HG02588 (cell line): ENCODE measurements around the gene APOF.
"Not testable (repeated sequence)": the region's sequence is repeated elsewhere in the genome, so short reads cannot be mapped to it uniquely, and the experiment has no call there.

Experiments used
- ATAC-seq: cut with Tn5 transposase; IDR thresholded peaks from one replicate; pipeline ENCODE4 v1.9.1; 2021; ENCODE audit warnings: mild to moderate bottlenecking, moderate library complexity; ENCODE audit not compliant: unreplicated experiment

APOF gene

DNA sequence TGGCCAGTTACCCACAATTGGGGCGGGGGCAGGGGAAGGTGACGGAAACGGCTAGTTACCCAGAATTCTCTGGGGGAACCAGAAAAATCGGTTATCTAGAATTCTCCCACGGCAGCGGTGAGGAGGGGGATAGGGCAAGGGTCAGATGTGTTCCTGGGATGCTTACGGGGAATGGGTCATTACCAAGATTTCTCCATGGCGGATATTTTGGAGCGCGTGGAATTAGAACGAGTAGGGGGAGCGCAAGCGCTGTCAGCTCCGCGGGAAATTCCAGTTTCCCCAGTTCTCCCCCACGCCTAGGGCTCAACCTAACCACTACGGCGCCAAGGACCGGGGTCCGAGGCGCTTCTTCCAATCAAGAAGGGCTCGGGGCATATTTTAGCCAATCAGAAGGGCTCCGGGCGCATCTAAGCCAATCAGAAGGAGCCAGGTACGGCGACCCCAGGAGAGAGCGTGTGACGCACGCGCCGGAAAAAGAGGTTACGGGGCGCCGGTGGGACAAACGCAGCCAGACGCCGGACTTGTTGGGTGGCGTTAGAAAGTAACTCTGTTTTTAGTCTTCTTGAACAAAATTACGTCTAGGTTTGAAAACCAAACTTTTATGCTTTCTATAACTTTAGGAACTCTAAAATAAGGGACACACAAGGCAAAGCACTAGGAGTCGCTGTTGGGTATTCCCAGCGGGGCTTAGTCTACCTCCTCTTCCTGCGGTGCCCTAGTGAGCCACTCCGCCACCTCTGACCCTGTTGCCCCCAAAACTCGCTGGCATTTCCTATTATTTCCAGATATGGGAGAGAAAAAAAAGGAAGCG lies 28.8 kb downstream of the APOF start, which contains the start of gene PAN2:
Gene PAN2, minus strand, starts transcription at position 322 of the 811 bp plus-strand sequence. CDS start 906 bp downstream, outside the sequence.
- peak; percentile 96 for ATAC-seq

DNA sequence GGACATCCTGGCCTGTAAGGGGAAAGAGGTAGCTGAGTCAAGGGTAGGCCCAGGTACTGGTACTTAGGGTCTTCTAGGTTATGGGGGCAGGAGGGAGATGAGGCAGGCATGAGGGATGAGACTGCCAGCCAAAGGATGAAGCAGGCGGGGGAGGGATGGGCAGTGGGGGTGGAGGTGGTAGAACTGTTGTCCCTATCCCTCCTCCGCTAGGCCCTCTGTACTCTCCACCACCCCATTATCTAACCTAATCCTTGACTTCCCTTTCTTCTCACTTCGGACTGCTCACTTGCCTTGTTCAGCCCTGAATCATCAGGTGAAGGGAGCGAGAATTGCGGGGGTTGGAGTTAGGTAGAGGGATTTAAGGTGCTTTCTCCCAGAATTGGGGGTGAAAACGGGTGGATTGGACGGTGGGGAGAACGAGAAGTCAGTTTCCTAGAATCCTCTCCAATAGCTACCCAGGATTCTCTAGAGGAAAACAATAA lies 29.4 kb downstream of the APOF start:
- no peak for ATAC-seq

DNA sequence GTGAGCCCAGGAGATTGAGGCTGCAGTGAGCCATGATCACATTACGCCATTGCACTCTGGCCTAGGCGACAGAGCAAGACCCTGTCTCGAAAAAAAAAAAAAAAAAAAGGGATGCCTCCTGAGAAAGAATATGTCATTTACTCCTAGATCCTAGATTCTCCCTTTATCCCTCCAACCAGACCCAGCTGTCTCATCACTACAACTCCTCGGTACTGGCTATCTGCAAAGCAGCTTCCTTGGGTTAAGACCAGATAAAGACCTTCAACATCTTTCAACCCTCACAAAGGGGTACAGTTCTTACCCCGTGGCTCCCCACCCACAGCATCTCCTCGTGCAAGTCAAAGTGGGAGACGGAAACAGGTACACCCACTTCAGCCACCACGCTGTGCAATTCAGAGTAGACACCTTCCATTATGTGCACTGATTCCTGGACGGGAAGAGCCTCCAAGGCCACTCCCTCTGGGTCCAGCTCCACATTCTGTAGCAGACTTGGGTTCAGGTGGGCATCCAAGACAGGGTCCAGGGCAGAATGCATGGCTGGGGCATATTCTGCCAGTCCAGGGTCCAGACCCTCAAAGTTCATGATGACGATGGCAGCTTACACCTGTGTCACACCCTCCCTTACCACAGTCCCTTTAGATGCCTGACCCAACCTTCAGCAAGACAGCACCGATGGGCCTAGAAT lies 30.0 kb downstream of the APOF start:
- no peak for ATAC-seq

DNA sequence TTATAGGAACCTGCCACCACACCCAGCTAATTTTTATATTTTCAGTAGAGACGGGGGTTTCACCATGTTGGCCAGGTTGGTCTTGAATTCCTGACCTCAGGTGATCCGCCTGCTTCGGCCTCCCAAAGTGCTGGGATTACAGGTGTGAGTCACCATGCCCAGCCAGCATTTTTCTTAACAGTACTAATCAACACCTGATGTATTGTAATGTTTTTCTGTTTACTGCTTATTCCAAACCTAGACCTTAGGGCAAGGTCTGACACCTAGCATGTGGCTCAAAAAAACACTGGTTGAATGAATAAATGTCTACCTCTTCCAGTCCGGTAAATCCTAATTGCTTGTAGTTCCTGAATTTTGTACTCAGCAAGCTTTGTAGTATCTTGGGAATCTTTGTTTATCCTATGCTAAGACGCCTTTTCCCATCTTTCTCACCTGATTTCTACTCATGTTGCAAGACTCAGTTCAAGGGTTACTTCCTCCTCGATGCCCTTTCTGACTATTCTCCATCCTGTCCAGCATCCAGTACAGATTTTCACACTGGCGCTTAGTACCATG lies 31.6 kb downstream of the APOF start:
- ATAC-seq, result no peak

DNA sequence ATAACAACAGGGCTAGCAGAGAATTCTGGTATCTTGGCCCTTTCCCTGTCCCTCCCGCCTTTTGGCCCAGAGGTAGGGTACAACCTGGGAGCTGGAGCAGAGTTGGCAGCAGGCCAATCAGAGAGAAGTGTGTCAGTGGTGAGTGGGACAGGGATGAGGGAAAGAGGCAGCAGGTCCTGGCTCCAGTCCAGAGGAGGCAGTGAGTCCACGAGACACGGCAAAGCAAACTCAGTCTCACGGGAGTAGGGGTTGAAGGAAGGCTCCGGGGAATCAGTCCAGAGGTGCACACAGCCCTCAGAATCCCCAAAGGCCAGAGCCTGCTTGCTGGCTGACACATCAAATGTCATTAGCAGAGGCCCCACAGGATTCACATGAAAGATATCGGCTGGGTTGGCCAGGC lies 36.1 kb downstream of the APOF start:
- ATAC-seq, result no peak

DNA sequence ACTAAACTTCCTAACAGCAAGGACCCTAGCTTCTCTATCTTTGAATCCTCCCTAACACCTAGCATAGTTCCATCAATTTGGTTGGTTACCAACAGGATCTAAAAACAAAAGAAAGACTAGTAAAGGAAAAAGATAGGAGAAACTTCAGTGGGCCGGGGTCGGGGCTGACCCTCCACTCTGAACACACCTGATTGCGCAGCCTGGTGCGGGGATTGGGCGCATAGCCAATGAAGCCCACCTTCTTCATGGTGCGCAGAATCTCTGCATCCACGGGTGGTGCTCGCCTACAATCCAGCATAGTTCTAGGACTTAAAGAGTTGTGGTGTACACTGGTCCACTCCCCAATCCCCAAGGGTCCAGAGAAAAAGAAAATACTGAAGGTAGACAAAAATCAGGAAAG lies 36.5 kb downstream of the APOF start:
- ATAC-seq, result no peak

DNA sequence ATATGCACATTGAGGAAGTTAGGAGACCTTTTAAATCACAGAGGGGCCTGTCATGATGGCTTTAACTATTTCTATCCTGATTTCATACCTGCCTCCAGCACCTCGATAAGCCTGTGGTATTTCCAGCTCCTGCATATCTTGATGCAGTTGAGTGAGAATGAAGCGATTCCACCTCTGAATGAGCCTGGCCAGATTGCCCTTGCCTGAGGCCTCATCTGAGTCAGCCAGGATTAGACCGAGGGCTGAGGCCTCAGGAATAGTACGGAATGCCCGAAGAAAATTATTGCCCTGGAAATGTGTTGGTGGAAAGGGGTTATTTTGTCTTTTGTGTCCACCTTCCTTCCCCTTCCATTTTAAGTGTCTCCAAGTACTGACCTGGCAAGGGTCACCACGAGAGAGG lies 38.5 kb downstream of the APOF start:
- no peak for ATAC-seq

DNA sequence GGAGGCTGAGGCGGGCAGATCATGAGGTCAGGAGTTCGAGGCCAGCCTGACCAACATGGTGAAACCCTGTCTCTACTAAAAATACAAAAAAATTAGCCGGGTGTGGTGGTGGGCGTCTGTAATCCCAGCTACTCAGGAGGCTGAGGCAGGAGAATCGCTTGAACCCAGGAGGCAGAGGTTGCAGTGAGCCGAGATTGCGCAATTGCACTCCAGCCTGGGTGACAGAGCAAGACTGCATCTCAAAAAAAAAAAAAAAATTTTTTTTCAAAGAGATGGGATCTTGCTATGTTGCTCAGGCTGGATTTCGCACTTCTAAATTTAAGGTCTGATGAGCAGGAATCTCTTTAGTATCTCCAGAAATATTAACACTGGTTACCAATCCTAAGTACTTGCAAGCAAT lies 41.0 kb downstream of the APOF start:
- ATAC-seq, result not testable (repeated sequence)

DNA sequence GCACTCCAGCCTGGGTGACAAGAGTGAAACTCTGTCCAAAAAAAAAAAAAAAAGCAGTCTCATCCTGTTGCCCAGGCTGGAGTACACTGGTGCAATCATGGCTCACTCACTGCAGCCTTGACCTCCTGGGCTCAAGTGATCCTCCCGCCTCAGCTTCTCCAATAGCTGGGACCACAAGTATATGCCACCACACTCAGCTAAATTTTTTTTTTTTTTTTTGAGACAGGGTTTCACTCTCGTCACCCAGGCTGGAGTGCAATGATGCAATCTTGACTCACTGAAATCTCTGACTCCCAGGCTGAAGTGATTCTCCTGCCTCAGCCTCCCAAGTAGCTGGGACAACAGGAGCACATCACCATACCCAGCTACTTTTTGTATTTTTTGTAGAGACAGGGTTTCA lies 41.6 kb downstream of the APOF start:
- ATAC-seq, result no peak

DNA sequence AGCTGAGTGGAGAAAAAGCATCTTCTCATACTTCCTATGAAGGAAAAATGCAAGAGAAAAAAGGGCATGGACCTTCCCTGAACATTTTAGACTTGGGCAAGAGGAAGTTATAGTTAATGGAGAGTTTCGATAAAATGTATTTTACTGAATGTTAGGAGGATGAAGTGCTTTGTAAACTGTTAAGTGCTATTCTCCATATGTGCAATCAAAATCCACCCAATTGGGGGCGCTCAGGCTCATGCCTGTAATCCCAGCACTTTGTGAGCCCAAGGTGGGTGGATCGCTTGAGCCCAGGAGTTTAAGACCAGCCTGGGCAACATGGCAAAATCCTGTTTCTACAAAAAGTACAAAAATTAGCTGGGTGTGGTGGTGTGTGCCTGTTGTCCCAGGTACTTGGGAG lies 45.0 kb downstream of the APOF start:
- no peak for ATAC-seq

DNA sequence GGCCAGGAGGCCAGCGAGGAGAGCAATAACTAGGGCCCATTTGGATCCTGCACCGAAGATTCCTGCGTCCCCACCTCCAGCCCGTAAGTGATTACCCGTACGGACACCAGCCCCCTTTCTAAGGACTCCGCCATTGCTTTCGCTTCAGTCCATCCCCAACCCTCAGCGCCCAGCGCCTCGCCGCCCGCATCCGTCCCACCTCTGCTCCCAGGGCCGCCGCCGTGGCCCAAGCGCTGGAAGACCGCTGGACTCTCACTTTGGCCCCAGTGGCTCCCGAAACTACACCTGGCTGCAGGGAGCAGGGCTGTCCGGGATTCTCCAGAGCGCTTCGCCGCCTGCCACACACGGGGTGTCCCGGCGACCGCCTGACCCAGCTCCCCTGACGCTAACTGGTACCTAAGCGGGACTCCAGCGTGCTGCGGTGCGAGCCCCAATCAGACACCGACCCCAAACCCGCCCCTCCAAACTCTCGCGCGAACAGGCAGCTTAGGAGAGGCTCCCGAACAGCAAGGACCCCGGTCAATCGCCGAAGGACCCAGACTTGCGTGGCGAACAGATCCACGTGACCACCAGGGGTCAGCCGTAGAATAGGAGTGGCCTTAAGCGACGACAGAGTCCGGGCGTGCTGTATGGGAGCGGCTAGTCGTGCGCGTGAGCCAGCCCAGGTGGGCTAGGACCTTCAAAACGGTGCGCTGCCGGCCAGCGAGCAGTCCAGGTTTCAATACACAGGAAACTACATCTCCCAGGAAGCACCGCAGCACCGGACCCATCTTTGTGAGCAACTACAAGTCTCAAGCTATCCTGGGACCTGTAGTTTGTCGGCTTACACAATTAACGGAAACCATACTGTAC lies 46.8 kb downstream of the APOF start, which contains the start of gene CNPY2:
Gene CNPY2, minus strand, starts transcription at position 367 of the 852 bp plus-strand sequence. CDS start 771 bp downstream, outside the sequence.
- peak; percentile 87 for ATAC-seq

DNA sequence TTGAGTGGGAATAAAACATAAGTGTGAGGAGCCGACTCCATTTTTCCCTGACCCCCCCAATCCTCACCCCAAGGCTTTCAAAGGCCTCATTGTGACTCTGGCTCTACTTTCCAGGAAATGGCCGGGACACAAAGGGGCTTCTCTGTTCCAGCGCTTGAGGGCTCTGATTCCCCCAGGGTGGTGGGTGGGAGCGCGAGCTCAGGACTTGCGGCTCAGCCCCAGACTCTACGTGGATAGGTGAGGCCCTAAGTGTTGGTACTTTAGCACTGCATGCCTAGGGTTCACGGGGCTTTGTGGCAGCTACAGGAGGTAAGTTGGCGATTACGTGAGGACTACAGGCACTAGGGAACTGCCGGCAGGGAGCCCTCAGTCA lies 47.4 kb downstream of the APOF start:
- ATAC-seq, result no peak

DNA sequence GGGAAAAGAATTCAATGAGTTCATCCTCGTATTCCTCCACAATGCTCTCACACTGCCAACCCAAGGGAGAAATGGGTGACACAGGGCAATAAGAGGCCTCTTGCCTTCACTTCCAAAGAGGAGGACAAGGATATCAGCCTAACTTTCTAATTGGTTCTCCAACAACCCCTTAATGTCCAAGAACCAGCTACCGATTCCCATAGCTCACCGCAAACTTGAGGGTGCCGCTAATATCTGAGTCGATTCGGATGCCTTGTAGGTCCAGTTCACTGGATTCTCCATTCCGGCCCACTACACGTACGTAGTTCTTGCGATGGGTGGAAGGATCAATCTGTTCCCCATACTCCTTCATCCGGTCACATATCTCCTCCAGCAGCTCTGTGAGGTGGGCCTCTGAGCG lies 51.7 kb downstream of the APOF start:
- no peak for ATAC-seq
